ENCODE results near the gene PDF.
"Not testable (repeated sequence)": the region's sequence is repeated elsewhere in the genome, so short reads cannot be mapped to it uniquely, and the experiment has no call there.

The PDF gene

DNA sequence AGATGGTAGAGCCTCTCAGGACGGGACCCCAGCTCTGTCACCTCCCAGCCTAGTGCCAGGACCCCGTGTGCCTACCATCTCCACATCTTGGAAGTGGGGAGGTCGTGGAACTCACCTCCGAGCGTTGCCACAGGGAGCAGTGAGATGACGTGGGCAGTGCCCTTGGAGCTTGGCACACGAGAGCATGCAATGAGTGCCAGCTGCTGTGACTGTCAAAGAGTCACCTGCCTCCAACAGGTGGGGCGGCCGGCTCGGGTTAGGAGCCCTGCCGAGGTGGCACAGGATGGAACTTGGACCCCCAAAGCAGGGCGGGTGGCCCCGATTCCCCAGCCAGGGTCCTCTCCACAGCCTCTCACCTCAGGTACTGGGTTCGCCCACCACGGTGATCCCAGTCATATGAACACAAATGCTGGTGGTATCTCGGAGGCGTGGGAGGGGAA, 13.8 kb downstream of the PDF start:
- DNase-seq (ENCODE audit: low read depth in 2 of 2) = no peak

DNA sequence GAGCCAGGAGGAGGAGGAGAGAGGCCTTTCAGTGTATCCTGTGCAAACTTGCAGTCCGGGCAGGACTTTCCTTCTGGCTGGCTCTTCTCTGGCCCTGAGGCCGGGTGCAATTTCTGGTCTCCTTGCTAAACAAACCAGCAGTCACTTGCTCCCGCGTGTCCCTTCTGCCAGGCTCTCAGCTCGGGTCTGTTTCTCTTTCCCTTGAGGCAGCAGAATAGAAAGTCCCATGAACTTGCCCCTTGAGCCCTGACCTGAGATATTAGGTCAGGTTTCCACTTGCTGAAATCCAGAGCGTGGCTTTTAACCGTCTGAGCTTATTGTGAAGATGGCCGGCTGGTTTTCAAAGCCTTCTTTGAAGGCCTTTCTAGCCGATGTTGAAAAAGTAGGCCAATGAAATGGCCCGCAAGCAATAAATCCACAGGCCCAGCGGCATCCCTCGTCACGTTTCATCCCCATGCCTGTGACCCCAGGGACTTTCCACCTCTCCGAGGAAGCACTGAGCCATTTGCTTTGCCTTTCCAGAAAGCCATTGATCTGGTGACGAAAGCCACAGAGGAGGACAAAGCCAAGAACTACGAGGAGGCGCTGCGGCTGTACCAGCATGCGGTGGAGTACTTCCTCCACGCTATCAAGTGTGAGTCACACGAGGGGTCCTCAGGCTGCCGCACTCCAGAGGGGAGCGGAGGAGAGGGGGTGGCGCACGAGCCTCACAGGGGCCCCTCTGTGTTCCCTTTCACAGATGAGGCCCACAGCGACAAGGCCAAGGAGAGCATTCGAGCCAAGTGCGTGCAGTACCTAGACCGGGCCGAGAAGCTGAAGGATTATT, 14.7 kb downstream of the PDF start:
- DNase-seq (ENCODE audit: low read depth in 2 of 2) = no peak

DNA sequence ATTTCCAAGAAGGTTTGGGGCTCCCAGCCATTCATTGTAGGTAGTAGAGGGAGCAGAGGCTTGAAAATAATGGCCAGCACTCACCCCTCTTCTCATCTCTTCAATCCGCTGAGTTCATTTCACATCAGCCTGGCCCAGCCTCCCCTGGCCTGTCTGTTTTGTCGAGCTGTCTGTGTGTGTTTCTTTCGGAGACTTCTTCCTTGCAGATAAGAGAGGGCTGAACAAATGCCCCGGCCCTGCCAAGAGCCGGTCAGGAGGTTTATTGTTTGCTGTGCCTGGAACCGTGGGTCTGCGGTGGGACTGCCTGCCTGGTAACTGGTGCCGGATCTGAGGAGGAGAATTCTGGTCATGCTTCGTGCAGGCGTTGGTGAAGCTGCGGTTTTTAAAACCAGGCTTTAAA, 15.9 kb downstream of the PDF start:
- DNase-seq (ENCODE audit: low read depth in 2 of 2) = no peak

DNA sequence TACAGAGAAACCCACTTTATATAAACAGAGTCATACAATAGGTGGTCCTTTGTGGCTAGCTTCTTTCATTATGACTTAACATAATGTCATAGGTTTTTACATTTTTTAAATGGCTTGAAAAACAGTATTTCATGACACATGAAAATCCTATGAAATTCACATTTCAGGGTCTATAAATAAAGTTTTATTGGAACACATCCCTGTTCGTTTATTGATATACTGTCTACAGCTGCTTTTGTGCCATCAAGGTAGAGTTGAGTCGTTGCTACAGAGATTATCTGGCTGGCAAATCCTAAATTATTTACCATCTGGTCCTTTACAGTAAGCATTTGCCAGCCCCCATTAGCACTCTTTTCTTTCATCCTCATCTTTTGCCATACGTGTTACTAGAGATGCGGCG, 16.9 kb downstream of the PDF start:
- DNase-seq (ENCODE audit: low read depth in 2 of 2) = no peak

DNA sequence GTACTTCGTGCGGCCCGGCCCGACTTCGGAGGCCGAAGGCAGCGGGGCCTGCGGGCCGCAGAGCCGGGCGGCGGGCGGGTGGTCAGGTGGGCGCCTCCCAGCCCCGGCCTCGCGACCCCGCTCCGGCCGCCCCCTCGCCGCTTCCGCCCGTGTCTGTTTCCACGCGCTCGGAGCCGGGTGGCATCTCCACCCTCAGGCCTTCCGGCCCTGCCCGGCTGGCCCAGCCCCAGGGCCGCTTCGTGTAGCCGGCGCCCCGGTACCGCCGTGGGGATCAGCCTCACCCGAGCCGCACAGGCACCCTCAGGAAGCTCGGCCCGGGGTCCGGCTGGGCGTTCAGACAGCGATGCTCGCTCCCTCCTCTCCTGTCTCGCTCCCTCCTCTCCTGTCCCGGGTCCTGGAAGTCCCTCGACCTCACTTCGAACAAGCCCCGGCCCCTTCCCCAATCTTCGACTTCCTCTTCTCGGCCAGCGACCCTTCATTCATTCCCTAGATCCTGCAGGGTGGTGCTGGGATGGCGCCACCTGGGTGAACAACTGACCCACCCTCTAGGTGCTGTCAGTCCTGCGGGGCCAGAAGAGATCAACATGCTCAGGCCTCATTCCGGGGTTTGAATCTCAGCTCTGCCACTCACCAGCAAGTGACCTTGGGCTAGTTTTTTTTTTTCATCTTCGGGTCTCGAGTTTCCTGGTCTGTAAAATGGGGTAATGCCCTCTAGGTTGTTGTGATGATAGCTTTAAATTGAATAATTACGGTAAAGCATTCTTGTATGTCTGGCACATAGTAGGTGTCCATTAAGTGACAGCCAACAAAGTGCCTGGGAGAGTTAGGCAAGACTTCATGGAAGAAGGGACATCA, 18.6 kb downstream of the PDF start:
- DNase-seq (ENCODE audit: low read depth in 2 of 2) = peak in 1 of 2 donors; percentile 19

DNA sequence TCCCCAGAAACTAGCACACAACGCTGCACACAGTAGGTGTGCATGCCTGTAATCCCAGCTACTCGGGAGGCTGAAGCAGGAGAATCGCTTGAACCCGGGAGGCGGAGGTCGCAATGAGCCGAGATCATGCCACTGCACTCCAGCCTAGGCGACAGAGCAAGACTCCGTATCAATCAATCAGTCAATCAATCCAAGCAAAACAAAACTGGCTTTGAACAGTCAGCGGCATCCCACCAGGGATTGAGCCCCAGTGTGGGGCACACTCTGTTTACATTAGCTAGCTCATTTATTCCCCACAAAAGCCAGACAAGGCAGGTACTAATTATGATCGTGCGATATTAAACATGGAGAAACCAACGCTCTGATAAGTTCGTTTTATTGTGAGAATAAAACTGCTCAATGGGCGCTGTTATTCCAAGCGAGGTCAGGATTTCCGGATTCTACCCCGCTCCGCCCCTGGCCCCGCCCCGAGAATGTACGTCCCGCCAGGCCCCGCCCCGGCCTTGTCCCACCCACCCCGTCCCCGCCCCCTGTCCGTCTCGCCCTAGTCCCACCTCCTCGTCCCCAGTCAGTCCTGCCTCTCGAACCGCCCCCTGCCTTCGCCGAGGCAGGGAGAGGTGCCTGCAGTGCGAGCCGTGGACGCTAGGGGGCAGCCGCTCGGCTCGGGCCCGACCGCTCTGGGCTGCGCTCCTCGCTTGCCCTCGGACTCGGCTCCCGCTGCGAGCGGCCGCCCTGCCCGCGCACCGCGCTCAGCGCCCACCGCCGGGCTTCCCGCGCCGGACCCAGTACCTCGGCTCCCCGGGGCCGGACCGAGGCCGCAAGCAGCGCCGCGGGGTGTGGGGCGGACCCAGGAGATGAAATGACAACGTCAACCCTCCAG, 19.5 kb downstream of the PDF start, which contains the start of gene VPS4A:
Gene VPS4A, plus strand, starts transcription at position 698 of the 880 bp plus-strand sequence. Its CDS starts 162 bp downstream, at position 860.
- DNase-seq (ENCODE audit: low read depth in 2 of 2) = peak; percentile 91 to 93

DNA sequence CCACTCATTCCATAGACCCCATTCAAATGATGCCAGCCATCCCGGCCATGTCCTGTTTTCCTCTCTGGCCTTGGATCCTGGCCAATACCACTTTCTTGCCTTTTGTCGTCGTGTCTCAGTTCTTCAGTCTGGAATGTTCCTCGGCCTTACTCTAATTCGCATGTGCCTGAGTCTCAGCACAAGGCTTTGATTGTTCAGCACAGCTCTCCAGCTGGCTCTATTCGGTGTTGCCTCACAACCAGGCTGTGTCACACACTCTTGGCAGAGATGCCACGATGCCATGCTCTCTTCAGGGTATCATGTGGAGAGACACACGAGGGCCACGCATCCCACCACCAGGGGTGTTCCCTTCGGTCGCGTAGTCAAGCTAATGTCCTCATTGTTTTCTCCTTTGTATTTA, 21.1 kb downstream of the PDF start:
- no peak for DNase-seq (ENCODE audit: low read depth in 2 of 2)

DNA sequence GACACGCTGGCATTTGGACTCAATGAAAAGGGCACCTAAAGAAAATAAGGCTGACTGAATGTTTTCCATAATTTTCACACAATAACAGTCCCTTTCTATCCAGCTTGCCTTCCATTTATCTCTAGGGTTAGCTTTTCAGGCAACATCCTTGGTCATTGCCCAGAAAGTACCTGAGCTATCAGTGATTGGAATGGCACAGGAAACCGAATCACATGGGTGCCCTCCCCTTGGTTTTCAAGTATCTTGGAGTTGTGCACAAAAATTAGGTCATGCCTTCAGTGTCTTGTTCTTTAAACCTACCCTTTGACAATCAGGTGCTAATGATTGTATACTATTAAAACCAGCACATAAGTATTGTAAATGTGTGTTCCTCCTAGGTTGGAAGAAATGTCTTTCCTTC, 22.5 kb downstream of the PDF start:
- no peak for DNase-seq (ENCODE audit: low read depth in 2 of 2)

DNA sequence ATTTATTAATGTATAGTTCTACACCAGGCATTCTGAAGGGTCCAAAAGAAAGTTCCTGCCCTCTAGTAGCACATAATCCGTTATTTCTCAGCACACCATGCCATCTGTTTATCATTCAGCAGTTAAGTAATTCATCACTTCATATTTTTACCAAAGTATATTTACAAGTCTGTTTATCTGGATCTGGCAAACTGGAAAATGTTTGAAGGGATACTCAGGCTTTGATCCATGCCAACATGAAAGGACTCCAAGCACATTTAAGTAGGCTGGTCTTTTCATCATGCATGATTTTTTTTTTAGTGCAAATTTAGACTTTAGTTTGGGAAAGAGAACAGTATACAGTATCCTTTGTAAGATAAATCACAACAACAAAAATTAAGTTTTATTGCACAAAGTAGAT, 23.3 kb downstream of the PDF start:
- DNase-seq (ENCODE audit: low read depth in 2 of 2) = no peak

DNA sequence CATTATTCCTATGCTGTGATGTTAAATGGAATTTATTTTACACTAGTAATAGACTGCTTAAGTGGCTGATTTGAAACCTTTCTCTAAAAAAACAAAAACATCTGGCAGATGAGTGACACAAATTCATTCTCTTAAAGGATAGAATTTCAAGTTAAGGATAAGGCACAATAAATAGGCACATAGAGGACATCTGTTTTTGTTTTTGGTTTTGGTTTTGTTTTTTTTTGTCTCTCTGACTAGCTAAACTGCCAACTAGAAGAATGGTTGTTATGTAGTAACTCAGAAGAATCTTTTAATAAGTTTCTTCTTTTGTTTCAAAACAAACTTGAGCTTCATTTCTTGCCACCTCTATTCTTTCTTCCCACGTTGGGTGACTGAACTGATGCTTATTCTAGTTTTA, 24.4 kb downstream of the PDF start:
- no peak for DNase-seq (ENCODE audit: low read depth in 2 of 2)

DNA sequence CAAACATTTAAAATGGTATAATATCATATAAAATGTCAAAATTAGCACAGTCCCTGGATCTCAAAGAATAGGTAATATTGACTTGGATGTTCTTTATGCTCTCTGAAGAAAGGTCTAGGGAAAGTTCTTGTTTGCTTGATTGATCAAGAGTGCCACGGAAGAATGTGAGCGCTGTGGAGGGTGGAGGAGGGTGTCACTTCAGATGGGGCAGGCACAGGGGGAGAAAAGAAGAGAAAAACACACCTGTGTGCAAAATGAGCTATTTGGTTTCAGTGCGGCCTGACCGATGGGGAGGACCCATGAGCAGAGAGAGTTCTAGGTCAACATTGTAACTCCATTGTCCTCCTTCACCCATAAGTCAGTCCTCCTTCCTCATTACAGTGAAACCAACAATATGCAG, 28.1 kb downstream of the PDF start:
- no peak for DNase-seq (ENCODE audit: low read depth in 2 of 2)

DNA sequence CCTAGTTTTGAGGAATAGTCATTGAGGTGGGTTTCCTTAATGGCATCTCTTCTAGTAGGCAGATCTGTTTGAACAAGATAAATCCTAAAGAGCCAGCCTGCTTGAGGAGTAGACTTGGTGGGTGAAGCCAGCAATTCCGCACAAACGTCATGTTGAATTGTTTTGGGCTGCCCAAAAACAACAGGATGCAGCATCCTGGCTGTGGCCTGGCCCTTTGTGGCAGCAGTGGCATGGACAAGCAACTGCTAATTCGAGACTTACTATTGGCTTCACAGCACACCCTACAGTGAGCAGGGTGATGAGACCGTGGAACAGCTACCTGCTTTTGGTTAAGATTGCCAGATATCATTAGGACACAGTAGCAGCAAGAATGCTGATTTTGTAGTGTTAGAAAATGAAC, 28.5 kb downstream of the PDF start:
- DNase-seq (ENCODE audit: low read depth in 2 of 2) = no peak

DNA sequence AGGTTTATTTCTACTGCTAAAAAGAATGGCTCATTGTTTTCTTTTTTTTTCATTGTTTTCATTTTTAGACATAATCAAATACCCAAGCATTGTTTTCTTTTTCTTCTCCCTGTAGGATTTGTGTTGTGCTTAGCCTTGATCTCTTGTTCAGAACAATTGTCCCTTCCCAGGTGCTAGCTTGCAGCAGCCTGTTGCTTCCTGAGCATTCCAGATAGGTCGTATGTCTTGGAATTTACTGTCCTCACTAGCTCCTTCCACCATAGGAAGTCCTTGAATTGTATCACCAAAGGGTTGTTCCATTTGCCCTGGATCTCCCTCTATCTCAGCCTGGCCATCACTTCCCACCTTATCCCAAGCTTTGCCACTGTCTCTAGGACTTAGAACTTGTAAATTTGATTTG, 29.2 kb downstream of the PDF start:
- DNase-seq (ENCODE audit: low read depth in 2 of 2) = no peak

DNA sequence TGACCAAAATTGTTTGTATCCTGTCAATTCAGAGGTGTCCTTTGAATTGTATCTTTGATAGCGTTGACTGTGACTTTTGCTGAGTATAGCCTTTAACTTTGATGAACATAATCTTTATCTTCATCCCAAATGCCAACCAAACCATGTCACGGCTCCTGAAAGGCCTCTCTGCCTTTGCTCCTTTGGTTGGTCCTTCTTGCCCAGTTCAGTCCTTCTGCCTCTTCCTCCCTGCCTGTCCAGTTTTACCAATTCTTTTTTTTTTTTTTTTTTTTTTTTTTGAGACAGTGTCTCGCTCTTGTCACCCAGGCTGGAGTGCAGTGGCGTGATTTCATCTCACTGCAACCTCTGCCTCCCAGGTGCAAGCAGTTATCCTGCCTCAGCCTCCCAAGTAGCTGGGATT, 32.1 kb downstream of the PDF start:
- no peak for DNase-seq (ENCODE audit: low read depth in 2 of 2)

DNA sequence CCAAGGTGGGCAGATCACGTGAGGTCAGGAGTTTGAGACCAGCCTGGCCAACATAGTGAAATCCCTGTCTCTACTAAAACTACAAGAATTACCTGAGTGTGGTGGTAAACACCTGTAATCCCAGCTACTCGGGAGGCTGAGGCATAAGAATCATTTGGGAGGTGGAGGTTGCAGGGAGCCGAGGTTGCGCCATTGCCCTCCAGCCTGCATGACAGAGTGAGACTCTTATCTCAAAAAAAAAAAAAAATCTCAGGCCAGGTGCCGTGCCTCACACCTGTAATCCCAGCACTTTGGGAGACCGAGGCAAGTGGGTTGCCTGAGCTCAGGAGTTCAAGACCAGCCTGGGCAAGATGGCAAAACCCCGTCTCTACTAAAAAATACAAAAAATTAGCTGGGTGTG, 33.6 kb downstream of the PDF start:
- DNase-seq (ENCODE audit: low read depth in 2 of 2) = not testable (repeated sequence)

DNA sequence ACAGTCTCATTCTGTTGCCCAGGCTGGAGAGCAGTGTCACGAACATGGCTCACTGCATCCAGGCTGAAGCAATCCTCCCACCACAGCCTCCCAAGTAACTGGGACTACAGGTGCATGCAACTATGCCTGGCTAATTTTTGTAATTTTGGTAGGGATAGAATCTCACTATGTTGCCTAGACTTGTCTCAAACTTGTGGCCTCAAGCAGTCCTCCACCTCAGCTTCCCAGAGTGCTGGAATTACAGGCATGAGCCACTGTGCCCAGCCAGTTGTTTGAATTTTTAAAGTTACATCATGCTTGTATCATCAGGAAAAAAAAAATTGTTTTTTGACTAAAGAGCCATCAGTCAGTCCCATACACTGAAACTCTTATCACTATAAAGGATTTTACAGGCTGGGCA, 36.3 kb downstream of the PDF start:
- no peak for DNase-seq (ENCODE audit: low read depth in 2 of 2)

DNA sequence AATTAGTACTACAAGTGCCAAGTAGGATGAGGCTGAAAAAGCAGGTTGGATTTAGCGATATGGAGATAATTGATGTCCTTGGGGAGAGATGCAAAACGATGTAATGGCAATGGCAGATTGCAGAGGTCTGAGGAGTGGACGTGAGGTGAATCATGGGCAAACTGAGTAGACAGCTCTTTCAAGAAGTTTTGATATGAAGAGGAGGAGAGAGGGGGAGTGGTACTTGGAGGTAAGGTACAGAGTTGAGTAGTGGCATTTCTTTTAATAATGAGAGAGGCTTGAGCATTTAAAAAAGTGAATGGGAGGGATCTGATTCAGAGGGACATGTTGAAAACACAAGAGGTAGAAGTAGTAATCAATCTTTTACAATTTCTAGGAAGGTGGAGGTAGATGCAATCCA, 37.0 kb downstream of the PDF start:
- no peak for DNase-seq (ENCODE audit: low read depth in 2 of 2)

DNA sequence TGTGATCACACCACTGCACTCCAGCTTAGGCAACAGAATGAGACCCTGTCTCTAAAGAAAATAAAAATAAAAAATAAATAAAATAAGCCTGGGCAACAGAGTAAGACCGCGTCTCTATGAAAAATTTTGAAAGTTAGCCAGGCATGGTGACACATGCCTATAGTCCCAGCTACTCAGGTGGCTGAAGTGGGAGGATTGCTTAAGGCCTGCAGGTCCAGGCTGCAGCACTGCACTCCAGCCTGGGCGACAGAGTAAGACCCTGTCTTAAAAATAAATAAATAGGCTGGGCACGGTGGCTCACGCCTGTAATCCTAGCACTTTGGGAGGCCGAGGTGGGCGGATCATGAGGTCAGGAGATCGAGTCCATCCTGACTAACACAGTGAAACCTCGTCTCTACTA, 38.7 kb downstream of the PDF start:
- DNase-seq (ENCODE audit: low read depth in 2 of 2) = not testable (repeated sequence)

DNA sequence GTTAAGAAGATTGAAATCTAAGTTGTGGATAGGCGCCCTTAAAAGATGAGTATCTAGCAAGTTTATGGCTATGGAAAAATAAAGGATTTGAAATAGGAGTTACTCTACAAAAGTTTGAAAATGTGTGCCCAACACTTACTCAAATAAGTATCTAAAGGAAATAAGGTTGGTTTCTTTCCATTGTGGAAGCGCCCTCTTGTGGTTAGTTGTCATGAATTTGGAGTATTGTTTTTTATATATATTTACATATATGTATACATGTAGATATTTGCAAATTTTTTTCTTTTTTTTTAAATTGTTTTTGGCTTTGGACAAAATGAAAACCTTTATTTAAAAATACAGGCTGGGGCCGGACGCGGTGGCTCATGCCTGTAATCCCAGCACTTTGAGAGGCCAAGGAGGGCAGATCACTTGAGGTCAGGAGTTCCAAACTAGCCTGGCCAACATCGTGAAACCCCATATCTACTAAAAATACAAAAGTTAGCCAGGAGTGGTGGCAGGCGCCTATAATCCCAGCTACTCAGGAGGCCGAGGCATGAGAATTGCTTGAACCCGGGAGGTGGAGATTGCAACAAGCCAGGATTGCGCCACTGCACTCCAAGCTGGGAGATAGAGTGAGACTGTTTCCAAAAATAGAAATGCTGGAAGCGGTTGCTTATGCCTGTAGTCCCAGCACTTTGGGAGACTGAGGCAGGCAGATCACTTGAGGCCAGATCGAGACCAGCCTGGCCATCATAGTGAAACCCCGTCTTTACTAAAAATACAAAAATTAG, 43.3 kb downstream of the PDF start:
- no peak for DNase-seq (ENCODE audit: low read depth in 2 of 2)

DNA sequence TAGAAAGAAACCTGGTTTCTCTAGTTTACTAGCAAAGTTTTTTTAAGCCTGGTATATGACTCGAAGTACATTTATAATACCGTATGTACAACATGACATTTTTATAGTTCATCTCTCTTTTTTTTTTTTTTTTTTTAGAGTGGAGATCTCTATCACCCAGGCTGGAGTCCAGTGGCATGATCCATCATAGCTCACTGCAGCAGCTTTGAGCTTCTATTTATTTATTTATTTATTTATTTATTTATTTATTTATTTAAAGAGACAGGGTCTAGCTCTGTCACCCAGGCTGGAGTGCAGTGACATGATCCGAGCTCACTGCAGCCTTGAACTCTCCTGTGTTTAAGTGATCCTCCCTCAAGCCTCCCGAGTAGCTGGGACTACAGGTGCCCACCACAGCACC, 45.1 kb downstream of the PDF start:
- no peak for DNase-seq (ENCODE audit: low read depth in 2 of 2)

DNA sequence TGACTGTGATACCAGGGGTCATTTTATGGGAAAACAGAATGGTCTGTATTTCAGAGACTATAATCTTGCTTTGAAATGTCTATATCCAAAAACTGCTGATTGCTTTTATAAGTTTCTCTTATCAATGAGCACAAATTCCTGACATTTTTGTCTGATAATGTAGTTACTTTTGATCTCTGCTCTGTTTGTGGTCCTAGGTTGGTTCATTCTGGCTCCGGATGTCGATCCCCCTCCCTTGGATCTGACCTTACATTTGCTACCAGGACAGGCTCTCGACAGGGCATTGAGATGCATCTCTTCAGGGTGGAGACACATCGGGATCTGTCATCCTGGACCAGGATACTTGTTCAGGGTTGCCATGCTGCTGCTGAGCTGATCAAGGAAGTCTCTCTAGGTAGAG, 46.5 kb downstream of the PDF start:
- DNase-seq (ENCODE audit: low read depth in 2 of 2) = no peak

Measured in stimulated activated CD8-positive, alpha-beta memory T cell treated with anti-CD3 and anti-CD28 coated beads, Interleukin-15, amount 100 ng/mL, for 4 hours (primary cell).